Measurements from ENCODE around the gene NKPD1.

The NKPD1 gene

DNA sequence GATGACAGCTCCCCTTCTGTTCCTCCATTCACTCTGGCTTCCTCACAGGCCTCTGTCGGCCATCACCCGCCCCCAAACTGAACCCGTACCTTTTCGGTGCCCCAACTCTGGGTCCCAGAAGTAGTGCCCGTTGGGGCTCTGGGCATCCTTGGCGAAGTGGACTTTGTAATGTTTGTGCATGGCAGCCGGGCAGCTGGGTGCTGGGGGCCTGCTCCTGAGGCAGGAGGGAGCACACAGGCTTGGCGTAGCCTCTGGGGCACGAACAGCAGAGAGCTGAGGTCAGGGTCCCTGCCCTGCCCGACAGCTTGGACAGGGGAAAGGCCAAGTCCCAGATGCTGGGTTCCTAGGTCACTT lies 834 bp downstream of the NKPD1 start:
- no peak overlapping the region for H3K4me3 ChIP-seq (ENCODE audit: low read depth, low read length)
- TF ChIP-seq, protein P1, sequence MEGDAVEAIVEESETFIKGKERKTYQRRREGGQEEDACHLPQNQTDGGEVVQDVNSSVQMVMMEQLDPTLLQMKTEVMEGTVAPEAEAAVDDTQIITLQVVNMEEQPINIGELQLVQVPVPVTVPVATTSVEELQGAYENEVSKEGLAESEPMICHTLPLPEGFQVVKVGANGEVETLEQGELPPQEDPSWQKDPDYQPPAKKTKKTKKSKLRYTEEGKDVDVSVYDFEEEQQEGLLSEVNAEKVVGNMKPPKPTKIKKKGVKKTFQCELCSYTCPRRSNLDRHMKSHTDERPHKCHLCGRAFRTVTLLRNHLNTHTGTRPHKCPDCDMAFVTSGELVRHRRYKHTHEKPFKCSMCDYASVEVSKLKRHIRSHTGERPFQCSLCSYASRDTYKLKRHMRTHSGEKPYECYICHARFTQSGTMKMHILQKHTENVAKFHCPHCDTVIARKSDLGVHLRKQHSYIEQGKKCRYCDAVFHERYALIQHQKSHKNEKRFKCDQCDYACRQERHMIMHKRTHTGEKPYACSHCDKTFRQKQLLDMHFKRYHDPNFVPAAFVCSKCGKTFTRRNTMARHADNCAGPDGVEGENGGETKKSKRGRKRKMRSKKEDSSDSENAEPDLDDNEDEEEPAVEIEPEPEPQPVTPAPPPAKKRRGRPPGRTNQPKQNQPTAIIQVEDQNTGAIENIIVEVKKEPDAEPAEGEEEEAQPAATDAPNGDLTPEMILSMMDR (IDR thresholded peaks at IDR 0.05; ENCODE audit: low read depth, low read length): no peak

DNA sequence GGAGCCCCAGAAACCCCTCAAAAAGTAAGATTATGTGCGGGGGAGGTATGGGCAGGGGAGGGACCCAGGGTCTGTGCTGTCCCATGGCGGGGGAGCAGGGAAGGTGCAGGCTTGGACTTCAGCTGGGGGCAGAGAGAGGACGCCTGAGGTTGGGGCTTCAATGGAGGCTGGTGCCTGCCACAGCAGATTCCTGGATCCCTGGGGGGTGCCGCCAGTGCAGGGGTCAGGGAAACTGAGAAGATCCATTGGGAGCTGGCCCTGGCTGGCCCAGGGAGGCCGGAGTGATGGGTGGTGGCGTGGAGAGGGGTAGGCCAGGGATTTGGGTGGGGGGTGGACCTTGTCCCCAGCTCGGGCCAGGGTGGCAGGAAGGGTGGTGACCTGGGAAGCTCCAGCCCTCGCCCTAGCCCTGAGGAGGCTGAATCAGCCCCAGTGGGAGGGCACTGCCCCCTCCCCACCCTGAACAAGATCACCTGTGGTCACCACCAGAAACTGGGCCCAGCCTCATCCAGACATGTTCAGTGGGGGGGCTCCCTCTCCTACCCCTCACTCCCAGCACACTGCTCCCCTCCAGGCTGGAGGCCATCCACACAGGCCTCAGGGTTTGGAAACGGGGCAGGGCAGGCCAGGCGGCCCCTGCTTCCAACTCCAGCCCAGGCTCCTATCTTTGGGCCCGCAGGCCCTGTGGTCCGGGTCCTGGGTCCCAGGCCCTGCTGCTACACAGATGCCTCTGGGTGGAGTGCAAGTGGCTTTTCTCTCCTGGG lies 1.4 kb downstream of the NKPD1 start:
- H3K4me3 ChIP-seq (ENCODE audit: low read depth, low read length): no peak overlapping the region
- TF ChIP-seq, protein P1 (IDR thresholded peaks at IDR 0.05; ENCODE audit: low read depth, low read length): no peak

DNA sequence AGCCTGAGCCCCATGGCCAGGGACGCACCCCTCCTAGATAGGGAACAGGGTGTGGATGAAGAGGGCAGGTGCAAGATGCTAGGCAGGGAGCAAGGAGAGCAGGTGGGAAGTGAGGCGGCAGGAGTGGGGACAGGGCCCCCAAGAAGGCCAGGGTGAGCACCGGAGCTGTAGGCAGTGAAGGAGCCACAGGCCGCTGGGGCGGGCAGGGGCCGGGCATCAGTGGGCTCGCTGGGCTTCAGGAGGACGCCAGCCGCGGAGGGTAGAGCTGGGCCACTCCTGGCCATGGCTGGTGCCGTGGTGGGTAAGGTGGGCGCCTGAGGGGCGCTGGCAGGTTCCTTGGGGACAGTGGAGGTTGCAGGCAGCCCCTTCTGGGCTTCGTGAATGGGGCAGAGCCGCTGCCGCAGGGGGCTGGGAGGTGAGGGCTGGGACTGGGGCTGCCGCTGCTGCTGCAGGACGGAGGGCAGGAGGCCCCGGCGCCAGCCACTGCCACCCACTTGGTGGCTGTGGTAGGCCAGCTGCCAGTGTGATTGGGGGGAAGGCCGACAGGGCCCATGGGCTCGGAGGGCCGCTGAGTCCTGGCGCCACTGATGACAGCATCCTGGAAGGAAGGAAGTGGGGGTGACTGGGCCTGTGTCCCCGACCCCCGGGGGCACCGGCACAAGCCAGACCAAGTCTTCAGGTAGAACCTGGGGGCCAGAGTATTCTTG lies 2.1 kb downstream of the NKPD1 start:
- H3K4me3 ChIP-seq (ENCODE audit: low read depth, low read length): no peak overlapping the region
- TF ChIP-seq, protein P1 (IDR thresholded peaks at IDR 0.05; ENCODE audit: low read depth, low read length): no peak

DNA sequence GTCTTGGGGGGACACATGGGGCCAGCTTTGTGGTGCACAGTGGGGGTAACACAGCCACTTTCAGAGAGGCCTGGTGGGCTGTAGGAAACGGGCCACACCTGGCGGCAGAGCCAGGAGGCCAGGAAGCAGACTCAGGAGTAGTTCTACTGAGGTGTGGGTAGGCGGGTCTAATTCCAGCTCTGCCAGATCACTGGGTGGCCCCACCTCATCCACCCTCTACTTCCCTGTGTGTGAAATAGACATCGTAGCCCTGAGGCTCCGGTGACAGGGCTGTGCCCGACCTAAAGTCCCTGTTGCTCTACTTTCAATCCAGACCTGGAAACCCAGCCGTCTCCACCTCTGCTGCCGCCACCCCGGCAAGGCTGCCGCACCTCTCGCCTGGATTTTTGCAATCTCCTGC lies 4.0 kb downstream of the NKPD1 start:
- TF ChIP-seq, protein P1 (IDR thresholded peaks at IDR 0.05; ENCODE audit: low read depth, low read length): no peak
- H3K4me3 ChIP-seq (ENCODE audit: low read depth, low read length): no peak overlapping the region

DNA sequence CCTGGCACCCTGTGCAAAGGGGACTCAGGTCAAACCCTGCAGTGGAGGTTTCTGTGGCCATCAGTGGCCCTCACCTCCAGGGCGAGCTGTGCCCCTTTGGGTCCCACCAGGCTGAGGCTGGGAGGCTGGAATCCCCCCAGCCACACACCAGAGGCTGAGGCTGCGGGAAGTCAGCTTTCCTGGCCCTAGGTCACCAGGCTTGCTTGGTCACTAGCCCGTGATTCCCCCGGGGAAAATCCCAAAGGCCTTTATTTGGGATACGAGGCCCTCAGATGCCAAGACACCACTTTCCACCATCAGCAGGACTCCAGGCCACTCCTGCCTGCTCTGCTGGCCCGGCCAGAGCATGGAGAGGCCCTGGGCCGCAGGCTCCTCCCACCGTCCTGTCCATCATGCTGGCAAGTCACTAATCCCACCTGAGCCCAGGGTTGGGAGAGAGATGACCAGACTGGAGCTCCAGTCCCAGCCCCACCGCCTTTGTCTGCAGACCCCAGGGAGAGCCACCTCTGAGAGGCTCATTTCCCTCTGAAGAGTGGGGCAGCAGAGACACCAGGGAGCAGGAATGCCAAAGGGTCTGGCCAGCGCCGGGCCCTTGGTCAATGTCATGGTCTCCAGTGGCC lies 4.7 kb downstream of the NKPD1 start:
- TF ChIP-seq, protein P1 (IDR thresholded peaks at IDR 0.05; ENCODE audit: low read depth, low read length): no peak
- no peak overlapping the region for H3K4me3 ChIP-seq (ENCODE audit: low read depth, low read length)

DNA sequence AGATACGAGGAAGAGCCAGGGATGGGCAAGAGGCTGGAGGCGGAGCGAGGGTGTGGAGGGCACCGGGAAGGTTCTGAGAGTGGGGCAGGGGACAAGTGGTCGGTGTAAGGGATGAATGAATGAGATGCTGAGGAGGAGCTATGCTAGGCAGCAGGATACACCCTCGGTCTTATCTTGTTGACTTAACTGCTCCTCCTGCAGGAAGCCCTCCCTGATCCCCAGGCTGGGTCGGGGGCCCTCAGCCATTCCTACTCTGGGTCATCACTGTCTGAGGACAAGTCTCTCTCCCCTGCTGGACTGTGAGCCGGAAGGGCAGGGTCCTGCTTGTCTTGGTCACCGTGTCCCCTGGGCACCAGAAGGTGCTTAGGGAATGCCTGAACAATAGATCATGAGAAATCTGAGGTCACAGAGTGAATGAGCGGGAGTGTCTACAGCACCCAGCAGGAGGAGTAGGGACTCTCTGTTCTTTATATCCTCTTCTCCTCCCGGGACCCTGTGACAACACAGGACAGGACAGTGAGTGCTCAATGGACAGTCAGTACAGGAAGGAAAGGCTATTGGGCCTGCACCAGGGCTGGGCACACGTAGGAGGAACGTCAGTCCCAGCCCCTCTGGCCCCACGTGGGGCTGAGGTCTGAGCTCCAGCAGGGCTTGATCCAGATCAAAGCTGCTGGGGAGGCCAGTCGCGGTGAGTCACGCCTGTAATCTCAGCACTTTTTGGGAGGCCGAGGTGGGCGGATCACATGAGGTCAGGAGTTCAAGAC lies 6.5 kb downstream of the NKPD1 start:
- H3K4me3 ChIP-seq (ENCODE audit: low read depth, low read length): no peak overlapping the region

More for the DNA sequence above, 6.5 kb downstream of the NKPD1 start:
- TF ChIP-seq, protein P1 (IDR thresholded peaks at IDR 0.05; ENCODE audit: low read depth, low read length): no peak
